Activated CD4-positive, alpha-beta T cell treated with anti-CD3 and anti-CD28 coated beads, Interleukin-2, amount 50 U/mL, for 24 hours (primary cell): Measurements from ENCODE around the gene DBNDD1.
"Not testable (repeated sequence)": the region's sequence is repeated elsewhere in the genome, so short reads cannot be mapped to it uniquely, and the experiment has no call there.

Experiments used
- DNase-seq, 2 donors: peaks; one replicate each; pipeline ENCODE4 v3.0.0-alpha.2; 2020; ENCODE audit warnings: low read depth in 1 of 2, low spot score in 1 of 2

Gene DBNDD1, protein sequence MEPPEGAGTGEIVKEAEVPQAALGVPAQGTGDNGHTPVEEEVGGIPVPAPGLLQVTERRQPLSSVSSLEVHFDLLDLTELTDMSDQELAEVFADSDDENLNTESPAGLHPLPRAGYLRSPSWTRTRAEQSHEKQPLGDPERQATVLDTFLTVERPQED

DNA sequence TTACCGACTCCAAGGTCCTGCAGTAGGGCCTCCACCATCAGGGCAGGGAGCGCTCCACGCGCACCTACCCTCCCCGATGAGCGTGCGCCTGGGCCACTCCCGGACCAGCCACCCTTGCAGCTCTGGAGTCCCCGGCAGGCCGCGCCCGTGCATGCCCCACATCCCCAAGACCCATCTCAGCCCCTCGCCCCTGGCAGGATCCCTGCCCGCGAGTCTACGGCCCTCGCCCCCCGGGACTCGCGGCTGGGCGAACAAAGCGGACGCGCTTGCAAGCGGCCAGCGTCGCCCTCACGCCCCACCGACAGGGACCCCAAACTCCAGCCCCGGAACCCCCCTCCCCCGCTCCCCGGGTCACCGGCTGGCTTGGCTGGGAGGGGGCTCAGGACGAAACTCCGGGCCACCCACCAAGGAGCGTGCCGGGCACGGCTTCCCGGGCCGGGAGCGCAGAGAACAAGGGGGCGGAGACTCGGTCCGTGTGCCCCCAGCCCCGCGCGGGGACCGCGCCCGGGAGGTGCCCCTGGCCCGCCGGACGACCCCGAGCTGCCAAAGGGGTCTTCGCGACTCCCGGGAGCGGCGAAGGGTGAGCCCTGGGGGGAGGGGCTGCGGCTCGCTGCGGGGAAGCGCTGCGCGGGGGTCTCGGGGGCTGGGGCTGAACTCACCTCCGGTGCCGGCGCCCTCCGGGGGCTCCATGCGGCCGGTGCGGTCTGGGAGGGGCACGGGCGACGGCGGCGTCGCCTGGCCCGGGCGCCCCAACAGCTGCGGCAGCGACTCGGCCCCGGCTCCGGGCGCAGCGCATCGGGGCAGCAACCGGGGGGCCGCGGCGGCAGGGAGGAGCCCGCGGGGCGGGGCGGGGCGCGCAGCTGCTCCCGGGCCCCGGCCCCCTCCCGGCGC, at the start of gene DBNDD1:
TSS of gene DBNDD1 (minus strand) at position 805 of the 891 bp plus-strand sequence. CDS start at position 690, 115 bp downstream.
- no peak for DNase-seq

DNA sequence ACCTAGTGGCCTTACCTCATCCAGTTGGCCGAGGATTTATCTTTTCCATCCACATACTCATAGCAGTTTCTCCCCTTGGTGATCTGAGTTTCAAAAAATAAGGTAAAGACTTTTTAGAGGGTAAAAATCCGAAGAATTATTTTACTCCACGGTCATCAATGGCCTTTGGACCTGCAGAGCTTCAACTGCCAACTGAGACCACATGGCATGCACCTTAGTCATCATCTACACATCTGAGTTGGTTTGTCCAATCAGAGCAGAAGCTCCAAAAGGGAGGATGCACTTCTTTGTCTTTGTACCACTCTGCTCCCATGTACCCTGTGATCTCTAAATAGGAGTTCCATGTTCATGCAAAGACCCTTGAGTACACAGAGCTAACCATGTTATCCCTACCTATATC, 42.2 kb upstream of the DBNDD1 start:
- DNase-seq = no peak

DNA sequence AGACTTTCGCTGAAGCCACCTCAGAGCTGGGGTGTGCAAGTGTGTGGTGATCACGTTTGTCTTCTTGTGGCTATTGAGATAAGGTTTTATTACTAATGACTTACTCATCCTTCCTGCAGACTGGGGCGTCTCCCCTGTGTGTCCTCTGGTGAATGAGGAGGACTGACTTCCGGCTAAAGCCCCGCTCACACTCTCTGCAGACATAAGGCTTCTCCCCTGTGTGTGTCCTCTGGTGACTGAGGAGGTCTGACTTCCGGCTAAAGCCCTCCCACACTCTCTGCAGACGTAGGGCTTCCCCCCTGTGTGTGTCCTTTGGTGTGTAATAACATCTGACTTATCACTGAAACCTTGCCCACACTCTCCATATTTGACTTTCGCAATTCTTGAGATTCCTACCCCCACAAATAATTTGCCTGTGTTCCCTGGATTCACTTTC, 38.5 kb upstream of the DBNDD1 start:
- no peak for DNase-seq

DNA sequence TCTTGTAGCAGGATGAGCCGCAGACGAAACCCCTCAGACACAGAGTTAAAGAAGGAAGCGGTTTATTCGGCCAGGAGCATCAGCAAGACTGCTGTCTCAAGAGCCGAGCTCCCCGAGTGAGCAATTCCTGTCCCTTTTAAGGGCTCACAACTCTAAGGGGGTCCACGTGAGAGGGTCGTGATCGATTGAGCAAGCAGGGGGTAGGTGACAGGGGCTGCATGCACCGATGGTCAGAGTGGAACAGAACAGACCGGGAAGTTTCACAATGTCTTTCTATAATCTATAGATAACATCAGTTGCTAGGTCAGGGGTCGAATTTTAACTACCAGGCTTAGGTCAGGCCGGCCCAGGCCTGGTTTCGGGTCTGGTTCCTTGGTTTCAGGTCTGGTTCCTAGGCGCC, 37.3 kb upstream of the DBNDD1 start:
- DNase-seq = not testable (repeated sequence)

DNA sequence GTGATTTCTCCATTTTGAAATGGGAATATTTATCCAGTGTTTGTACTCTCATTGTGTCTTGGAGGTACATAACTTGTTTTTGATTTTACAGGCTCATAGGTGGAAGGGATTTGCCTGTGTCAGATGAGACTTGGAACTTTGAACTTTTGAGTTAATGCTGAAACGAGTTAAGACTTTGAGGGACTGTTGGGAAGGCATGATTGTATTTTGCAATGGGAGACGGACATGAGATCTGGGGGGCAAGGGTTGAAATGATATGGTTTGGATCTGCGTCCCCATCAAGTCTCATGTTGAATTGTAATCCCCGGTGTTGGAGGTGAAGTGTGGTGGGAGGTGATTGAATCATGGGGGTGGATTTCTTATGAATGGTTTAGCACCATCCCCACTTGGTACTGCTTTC, 36.1 kb upstream of the DBNDD1 start:
- DNase-seq = no peak

DNA sequence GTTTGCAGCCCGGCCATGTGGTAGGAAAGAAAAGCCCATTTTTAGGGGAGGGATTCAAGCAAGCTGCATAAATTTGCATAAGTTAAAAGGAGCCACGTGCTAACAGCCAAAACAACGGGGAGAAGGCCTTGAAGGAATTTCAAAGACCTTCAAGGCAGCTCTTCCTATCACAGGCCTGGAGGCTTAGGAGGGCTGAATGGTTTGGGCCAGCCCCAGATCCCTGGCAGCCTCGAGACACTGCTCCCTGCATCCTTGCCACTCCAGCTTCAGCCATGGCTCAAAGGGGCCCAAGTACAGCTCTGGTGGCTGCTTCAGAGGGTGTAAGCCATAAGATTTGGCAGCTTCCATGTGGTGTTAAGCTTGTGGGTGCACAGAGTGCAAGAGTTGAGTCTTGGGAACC, 35.3 kb upstream of the DBNDD1 start:
- DNase-seq = no peak

DNA sequence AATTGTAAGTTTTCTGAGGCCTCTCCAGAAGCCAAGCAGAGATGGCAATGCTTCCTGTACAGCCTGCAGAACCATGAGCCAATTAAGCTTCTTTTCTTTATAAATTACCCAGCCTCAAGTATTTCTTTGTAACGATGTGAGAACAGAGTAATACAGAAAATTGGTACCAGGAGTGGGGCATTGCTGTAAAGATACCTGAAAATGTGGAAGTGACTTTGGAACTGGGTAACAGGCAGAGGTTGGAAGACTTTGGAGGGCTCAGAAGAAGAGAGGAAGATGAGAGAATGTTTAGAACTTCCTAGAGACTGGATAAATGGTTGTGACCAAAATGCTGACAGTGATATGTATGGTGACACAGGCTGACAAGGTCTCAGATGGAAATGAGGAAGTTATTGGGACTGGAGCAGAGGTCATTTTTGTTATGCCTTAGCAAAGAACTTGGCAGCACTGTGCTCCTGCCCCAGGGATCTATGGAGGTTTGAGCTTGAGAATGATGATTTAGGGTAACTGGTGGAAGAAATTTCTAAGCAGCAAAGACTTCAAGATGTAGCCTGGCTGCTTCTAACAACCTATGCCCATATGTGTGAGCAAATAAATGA, 34.7 kb upstream of the DBNDD1 start:
- DNase-seq = no peak

DNA sequence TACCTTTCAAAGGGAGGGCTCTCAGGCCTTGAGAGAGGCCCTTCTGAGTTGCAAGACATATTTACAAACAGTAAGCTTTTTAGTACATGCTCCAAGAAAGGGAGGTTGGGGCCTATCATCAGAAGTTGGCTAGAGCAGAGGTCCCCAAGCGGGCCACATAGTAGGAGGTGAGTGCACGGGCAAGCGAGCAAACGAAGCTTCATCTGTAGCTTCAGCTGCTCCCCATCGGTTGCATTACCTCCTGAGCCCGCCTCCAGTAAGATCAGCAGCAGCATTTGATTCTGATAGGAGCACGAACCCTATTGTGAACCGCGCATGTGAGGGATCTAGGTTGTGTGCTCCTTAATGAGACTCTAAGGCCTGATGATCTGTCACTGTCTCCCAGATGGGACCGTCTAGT, 31.7 kb upstream of the DBNDD1 start:
- DNase-seq = no peak

DNA sequence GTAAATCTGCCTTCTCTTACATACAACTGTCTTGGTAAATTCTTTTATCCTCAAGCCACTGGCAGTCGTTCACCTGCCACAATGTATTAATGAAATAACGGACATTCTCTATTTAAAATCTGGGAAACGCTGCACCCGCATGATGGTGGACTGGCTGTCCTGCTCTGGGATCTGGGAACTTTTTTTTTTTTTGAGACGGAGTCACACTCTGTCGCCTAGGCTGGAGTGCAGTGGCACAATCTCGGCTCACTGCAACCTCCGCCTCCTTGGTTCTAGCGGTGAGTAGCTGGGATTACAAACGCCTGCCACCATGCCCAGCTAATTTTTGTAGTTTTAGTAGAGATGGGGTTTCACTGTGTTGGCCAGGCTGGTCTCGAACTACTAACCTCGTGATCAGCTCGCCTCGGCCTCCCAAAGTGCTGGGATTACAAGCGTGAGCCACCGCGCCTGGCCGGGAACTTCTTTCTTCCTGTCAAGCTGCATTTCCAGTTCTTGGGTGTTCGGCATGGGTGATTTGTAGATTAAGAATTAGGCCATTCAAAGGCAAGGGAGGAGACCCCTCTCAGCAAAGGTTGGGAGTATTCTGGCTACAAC, 29.6 kb upstream of the DBNDD1 start:
- no peak for DNase-seq

DNA sequence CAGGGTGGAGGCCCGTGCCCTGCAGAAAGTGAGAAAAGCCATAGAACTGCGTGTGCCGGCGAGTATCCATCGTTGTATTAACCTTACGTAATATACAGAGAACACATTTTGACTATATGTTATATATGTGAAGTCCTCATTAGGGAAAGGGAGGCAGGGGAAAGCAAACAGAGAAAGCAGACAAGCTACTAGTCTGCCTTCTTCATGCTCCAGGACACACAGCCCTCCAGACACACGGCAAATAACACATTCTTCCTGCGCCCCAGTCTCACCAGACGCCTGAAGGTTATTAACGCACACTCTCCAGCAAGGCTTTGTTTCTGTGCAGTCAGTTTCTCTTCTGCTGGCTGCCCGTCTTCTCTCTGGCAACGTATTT, 29.1 kb upstream of the DBNDD1 start:
- DNase-seq = no peak

DNA sequence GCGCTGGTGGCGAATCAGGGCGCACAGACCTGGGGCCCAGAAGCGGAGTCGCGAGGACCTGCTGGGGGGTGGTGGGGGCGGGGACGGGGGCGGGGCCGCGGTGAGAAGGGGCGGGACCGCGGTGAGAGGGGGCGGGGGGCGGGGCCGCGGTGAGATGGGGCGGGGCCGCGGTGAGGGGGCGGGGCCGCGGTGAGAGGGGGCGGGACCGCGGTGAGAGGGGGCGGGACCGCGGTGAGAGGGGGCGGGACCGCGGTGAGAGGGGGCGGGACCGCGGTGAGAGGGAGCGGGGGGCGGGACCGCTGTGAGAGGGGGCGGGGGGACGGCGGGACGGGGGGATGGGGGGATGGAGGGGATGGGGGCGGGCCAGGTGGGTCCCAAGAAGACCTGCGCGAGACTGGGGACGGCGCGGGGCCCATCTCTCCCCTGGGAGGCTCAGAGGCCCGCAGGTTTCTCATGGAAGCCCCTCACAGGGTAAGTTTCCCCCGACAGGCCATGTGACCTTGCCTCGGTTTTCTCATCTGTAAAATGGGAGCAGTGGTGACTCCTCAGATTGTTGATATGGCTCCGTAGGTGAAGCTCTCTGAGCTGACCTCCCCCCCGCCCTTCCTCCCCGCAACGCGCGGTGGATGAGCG, 28.6 kb upstream of the DBNDD1 start:
- DNase-seq = no peak

DNA sequence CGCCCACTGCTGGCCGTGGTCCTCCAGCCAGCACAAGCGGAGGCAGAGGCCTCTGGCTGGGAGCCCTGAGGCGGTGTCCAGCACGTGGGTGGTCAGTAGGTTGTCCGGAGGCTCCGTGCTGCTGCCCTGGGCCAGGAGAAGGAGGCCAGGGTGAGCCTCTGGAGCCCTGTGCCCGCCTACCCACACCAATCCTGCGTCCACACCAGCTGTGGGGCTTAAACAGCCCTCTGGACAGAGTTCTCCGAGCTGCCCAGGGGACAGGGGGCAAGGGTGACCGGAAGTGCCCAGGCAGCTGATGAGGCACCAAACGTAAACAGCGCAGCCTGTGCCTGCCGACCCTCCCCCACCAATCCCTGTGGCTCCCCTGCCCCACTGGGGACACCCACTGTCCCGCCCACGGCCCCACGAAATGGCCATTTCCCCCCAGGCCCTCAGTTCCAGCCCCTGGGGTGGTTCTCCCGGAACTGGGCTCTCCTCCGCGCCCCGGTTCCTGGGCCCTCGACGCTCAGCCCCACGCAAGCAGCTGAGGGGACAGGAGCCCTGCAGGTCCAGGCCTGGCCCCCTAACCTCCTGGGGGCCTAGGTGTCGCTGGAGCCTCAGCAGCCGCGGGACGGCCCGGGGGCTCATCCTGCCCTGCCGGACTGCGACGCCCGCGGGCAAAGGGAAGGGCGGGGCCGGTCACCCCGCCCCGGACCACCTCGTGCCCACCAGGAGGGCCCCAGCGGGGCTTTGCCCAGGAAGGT, 27.9 kb upstream of the DBNDD1 start:
- no peak for DNase-seq

DNA sequence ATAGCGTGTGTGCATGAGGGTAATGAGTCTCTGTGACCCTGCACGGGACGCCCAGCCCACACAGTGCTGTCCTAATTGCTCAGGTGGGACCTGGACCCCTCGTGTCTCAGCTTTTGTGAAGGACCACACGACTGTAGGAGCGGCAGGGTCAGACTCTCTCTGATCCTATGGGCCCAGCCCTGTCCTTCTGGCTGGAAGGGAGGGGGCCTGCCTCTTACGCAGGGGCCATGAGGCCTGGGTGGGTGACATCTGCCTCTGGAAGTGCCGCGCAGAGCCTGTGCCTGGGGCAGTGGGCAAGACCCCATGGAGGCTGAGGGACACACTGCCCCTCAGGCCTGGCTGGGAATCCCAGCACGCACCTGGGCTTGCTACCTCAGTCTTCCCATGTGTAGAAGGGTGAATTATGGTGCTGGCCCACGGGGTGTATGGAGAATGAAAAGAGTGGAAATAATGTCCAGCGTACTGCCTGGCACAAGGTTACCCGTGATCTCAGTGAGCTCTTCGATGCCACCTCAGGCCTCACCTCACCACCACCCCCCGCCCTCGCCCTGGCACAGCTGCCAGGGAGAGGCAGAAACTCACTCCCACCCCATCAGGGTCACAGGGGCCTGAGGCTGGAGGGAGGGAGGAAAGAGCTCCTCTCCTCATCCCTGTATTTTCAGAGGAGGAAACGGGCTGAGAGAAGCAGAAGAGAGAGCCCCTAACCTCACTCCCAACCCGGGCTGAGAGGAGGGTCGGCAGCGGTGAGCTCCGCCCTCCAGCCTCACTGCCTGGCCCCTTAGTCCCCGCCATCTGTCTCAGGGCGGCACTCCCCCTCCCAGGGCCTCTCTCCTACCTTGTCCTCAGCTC, 27.1 kb upstream of the DBNDD1 start:
- DNase-seq = no peak

DNA sequence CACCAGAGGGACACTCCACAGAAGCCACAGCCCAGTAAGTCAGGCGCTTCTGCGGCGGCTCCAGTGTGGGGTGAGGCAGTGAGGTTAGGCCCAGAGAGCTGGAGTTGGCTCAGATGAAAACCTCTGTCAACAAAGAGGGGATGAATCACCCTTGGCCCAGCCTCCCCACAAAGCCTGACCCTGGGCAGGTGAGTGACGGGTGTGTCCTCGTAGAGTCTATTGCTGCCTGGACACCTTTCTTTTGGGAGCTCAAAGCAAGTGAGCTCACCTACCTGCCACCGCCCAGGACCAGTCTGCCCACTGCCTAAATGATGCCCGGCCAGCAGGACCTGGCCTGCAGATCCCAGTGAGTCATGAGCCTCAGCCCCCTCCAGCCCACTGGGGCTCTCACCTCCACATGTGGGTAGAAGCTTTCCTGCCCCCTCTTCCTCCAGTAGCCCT, 24.9 kb upstream of the DBNDD1 start:
- no peak for DNase-seq

DNA sequence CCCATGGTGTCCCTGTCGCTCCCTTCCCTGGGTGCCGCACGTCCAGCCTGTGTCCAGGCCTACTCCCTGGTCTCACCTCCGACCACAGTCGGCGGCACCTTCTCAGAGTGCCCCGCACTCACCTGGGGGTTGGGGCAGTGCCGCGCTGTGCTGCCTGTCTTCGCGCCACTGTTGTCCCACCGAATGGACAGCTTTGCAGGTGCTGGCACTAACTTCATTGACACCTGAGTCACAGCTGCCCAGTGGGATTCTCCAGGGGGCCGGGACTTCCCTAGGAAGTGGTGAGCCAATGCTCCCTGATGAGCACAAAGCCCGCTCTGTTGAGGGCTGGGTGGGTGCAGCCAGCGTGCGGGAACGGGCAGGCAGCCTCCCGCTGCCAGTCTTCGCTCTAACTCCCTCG, 24.3 kb upstream of the DBNDD1 start:
- DNase-seq = no peak

DNA sequence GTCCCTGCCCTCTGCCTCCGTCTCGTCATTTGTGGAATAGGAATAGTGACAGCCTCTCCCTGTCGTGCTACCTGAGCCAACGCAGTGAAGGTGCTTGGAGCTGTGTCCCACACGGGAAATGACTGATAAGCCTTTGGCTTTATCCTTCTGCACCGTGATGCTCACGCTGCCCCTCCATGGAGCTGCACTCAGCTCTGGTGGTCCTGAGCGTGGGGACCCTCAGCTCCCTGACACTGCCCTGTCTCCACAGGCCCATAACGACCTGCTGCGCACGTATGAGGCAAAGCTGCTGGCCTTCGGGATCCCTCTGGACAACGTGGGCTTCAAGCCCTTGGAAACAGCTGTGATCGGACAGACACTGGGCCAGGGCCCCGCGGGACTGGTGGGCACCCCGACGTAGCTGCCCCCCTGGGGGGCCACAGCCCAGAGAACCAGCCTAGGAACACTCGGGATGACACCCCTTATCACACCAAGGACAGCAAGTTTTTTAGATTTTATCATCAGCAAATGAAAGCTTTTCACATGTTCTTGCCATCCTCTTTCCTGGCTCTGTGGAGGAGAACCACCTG, 23.8 kb upstream of the DBNDD1 start:
- no peak for DNase-seq

DNA sequence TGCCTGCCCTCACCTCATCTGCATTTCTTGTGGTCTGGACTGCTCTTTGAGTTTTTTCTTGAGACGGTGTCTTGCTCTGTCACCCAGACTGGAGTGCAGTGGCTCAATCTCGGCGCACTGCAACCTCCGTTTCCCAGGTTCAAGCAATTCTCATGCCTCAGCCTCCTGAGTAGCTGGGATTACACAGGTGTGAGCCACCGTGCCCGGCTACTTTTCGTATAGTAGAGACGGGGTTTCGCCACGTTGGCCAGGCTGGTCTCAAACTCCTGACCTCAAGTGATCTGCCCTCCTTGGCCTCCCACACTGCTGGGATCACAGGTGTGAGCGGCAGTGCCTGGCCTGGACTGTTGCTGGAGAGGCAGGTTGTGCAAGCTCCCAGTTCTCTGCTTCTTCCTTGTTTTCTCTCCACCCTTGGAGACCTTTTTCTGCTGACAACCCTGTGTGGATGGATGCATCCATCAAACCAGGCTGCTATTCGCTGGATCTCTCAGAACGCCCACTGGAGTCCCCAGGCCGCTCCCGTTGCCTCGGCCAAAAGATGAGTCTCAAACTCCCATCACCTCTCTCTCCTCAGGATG, 22.7 kb upstream of the DBNDD1 start:
- no peak for DNase-seq

DNA sequence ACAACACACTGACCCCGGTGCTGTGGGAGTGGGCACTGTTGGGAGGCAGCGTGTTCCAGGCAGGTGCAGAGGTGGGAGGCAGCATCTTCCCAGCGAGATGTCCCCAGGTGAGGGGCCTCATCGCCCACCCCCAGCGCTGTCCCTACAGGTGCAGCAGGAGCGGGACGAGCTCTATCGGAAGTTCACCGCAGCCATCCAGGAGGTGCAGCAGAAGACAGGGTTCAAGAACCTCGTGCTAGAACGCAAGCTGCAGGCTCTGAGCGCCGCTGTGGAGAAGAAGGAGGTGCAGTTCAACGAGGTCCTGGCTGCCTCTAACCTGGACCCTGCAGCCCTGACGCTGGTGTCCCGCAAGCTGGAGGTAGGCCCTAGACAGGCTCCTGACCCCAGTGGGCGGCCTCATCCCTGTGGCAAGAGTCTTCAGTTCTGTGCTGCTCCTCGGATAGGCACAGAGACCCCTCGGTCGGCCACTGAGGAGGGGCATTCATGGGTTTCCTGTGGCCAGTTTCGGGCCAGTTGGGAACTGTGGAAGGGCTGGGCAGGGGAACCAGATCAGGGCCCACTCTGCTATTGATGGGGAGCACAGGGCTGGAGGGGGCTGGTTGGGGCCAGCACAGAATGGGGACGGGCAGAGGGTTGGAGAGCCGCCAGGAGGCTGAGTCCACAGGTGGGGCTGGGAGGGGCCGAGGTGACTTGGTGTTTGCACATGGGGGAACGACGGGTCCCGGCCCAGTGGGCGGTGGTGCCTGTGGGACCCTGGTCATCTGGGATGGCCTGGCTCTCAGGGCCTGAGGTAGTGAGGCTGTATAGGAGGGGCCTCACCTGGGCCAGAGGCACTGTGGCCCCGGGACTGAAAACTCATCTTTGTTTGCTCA, 21.1 kb upstream of the DBNDD1 start:
- no peak for DNase-seq
